ENCODE measurements around the gene CD300LD.
"Not testable (repeated sequence)": the region's sequence is repeated elsewhere in the genome, so short reads cannot be mapped to it uniquely, and the experiment has no call there.

CD300LD gene

GRCh38 chr17:74592087-74592990 lies at the start of gene CD300LD:
Gene CD300LD, minus strand, starts transcription at chr17:74592283. Its CDS starts 81 bp downstream, at chr17:74592202.
- DNase-seq (ENCODE audit: low read depth, low spot score): no peak

DNA sequence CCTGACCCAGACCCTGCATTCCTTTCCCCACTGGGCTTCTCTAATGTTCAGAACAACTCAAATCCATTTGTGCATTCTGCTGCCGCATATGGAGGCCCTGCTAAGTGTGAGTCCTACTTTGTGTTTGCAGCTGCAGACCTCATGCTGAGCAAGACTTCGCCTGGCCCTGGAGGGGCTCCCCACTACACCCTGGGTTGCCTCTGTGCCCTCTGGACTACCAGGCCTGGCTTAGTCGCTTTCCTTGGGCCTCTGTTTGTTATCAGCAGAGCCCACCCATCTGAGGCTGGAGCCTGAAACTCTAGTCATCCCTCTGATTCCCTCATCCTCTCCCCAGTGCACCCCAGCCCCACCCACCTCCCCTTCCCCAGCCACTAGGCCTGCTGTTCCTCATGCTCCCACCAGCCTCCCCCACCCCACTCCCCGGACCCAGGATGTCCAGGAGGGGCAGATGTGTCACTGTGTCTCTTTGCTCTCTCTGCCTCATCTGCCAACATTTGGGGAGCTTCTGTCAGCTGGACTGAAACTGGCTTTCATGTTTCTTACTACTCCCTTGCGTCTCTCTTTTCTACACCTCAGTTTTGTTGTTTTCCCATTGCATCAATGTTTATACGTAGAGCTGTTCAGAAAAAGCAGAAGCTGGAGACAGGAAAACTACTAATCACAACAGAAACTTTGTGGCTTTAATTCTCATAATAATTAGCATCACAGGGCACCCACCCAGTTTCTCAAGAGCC lies 49.3 kb upstream of the CD300LD start:
- no peak for DNase-seq (ENCODE audit: low read depth, low spot score)

- no peak for DNase-seq (ENCODE audit: low read depth, low spot score)
These were observed 47.6 kb upstream of the CD300LD start for GRCh38 chr17:74639704-74640151.

DNA sequence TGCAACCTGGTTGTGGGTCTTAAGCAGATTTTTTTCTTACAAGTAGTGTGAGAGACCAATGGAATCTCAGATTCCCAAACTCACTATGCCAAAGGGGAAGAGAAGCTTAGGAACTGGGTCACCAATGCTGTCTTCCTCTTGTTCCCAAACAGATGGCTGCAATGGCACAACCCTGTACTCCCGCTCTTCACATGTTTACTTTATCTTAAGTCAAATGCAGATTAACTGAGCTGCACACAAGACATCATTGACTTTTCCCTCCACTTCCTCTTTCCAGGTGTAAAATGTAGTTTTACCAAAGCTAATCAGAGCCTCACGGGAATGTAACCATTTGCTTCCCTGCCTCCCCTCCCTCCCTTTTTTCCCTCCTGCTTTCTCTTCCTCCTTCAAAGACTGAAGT lies 45.8 kb upstream of the CD300LD start:
- no peak for DNase-seq (ENCODE audit: low read depth, low spot score)

- no peak for DNase-seq (ENCODE audit: low read depth, low spot score)
These were observed 45.2 kb upstream of the CD300LD start for GRCh38 chr17:74637265-74637664.

GRCh38 chr17:74636541-74637085 lies 44.5 kb upstream of the CD300LD start:
- DNase-seq (ENCODE audit: low read depth, low spot score): not testable (repeated sequence)

GRCh38 chr17:74635418-74635817 lies 43.3 kb upstream of the CD300LD start:
- no peak for DNase-seq (ENCODE audit: low read depth, low spot score)

GRCh38 chr17:74633326-74633725 lies 41.2 kb upstream of the CD300LD start:
- no peak for DNase-seq (ENCODE audit: low read depth, low spot score)

DNA sequence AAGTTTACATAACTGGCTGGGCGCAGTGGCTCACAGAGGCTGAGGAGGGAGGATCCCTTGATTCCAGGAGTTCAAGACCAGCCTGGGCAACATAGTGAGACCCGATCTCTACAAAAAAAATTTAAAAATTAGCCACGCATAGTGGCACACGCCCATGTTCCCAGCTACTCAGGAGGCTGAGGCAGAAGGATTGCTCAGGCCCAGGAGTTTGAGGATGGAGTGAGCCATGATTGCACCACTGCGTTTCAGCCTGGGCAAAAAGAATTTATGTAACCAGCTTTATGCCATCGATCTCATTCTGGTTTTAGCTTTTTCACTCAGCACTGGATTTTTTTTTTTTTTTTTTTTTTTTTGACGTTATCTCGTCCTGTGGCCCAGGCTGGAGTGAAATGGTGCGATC lies 40.5 kb upstream of the CD300LD start:
- no peak for DNase-seq (ENCODE audit: low read depth, low spot score)

- DNase-seq (ENCODE audit: low read depth, low spot score): no peak
These were observed 39.7 kb upstream of the CD300LD start for GRCh38 chr17:74631468-74632450.

DNA sequence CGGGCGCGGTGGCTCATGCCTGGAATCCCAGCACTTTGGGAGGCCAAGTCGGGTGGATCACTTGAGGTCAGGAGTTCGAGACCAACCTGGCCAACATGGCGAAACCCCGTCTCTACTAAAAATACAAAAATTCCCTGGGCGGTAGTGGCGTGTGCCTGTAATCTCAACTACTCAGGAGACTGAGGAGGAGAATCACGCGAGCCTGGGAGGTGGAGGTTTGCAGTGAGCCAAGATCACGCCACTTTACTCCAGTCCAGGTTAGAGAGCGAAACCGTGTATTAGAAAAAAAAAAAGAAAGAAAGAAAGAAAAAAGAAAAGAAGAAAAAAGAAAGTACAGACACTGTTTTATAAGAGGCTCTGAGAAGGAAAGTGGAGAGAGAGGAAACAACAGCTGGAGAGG lies 38.2 kb upstream of the CD300LD start:
- not testable (repeated sequence) for DNase-seq (ENCODE audit: low read depth, low spot score)

- DNase-seq (ENCODE audit: low read depth, low spot score): no peak
These were observed 33.6 kb upstream of the CD300LD start for GRCh38 chr17:74625661-74626060.

DNA sequence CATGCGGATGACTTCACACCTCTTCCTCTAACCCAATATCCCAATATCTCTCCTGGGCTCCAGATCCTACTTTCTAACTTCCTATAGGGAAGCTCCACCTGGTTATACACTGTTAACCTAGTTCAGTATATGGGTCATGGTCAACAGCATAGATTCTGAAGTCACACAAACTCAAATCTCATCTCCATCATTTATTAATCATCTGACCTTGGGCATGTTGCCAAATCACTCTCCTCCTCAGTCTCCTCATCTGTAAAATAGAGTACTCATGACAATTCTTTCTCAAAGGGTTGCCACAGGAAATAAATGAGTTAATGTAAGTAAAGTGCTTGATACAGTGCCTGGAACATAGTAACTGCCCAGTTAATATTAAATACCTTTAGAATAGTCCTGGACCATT lies 32.0 kb upstream of the CD300LD start:
- no peak for DNase-seq (ENCODE audit: low read depth, low spot score)

- DNase-seq (ENCODE audit: low read depth, low spot score): no peak
These were observed 31.6 kb upstream of the CD300LD start, which contains the start of gene CD300E for GRCh38 chr17:74623693-74624093. Gene CD300E, minus strand, starts transcription at chr17:74623738. Its CDS starts 117 bp downstream, at chr17:74623621.

GRCh38 chr17:74619077-74619673 lies 27.1 kb upstream of the CD300LD start:
- no peak for DNase-seq (ENCODE audit: low read depth, low spot score)

- DNase-seq (ENCODE audit: low read depth, low spot score): no peak
These were observed 26.4 kb upstream of the CD300LD start for GRCh38 chr17:74618451-74618850.

GRCh38 chr17:74616696-74617095 lies 24.6 kb upstream of the CD300LD start:
- DNase-seq (ENCODE audit: low read depth, low spot score): no peak

DNA sequence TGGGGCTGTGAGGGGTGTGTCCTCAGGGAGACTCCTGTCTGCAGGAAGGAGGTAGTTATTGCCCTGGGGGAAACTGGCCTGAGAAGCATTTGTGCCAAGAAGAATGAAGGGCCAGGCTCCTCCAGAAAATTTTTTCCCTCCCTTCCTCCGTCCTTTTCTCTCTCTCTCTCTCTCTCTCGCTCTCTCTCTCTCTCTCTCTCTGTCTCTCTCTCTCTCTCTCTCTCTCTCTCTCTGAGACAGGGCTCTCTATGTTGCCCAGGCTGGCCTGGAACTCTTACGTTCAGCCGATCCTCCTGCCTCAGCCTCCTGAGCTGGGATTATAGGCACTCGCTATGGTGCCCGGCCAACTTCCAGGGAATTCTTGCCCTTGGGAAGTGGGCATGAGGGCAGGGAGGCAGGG lies 20.0 kb upstream of the CD300LD start:
- no peak for DNase-seq (ENCODE audit: low read depth, low spot score)

GRCh38 chr17:74610108-74610507 lies 18.0 kb upstream of the CD300LD start:
- DNase-seq (ENCODE audit: low read depth, low spot score): no peak

GRCh38 chr17:74608511-74608910 lies 16.4 kb upstream of the CD300LD start:
- no peak for DNase-seq (ENCODE audit: low read depth, low spot score)

DNA sequence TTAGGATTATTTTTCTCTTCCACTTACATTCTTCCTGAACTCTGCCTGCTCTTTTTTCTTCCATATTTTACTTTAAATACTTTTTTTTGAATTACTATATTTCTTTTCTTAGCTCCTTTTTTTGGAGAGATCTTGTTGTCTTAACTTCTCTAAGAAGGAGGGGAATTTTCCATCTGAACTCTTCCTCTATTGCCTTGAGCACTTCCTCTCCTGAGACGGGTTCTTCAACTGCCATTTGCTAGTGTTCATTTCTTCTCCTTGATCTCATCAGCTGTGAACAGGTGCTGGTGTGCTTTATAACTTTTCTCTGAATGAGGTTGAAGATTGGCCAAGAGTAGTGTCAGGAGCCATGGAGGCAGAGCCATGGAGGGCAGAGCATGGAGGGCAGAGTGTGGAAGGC lies 15.1 kb upstream of the CD300LD start:
- DNase-seq (ENCODE audit: low read depth, low spot score): no peak
